Nephron progenitor cell (in vitro differentiated cells): ENCODE data around the gene RPGR.

Experiments used
- DNase-seq: peaks from one replicate; pipeline ENCODE4 v3.0.0; 2021
- H3K27ac Mint-ChIP-seq: 2 replicates; pipeline ENCODE4 v1.8.0; 2021; ENCODE audit warnings: mild to moderate bottlenecking, moderate library complexity, mixed read lengths
- H3K27me3 Mint-ChIP-seq: 2 replicates; pipeline ENCODE4 v1.8.0; 2021; ENCODE audit warnings: mild to moderate bottlenecking, low read depth, mixed read lengths; ENCODE audit not compliant: poor library complexity
- H3K36me3 Mint-ChIP-seq: 2 replicates; pipeline ENCODE4 v1.8.0; 2021; ENCODE audit warnings: low read depth, mixed read lengths
- H3K4me1 Mint-ChIP-seq: 2 replicates; pipeline ENCODE4 v1.8.0; 2021; ENCODE audit warnings: mixed read lengths
- H3K4me3 Mint-ChIP-seq: 2 replicates; pipeline ENCODE4 v1.8.0; 2021; ENCODE audit warnings: mild to moderate bottlenecking, moderate library complexity, mixed read lengths
- H3K9me3 Mint-ChIP-seq: 2 replicates; pipeline ENCODE4 v1.8.0; 2021; ENCODE audit warnings: mild to moderate bottlenecking, moderate library complexity, mixed read lengths
- CTCF ChIP-seq: fragments of 200-600 bp; sonication (generic); IDR thresholded peaks from 2 replicates; pipeline ENCODE4 v1.5.0; 2021; ENCODE audit warnings: antibody characterized with exemption

RPGR gene

GRCh38 chrX:38318606-38319005 lies 8.7 kb downstream of the RPGR start:
- no peak overlapping the region for H3K4me3 Mint-ChIP-seq
- no peak overlapping the region for H3K27ac Mint-ChIP-seq
- no peak for DNase-seq
- peaks cover 5% of the 10 kb centered on the region for H3K27me3 Mint-ChIP-seq
- H3K9me3 Mint-ChIP-seq: peaks cover 13% of the 10 kb centered on the region
- peaks cover 9% of the 10 kb centered on the region for H3K36me3 Mint-ChIP-seq
- TF ChIP-seq CTCF: no peak
- no peaks in the 10 kb centered on the region for H3K4me1 Mint-ChIP-seq

GRCh38 chrX:38318196-38318595 lies 9.1 kb downstream of the RPGR start:
- peaks cover 9% of the 10 kb centered on the region for H3K36me3 Mint-ChIP-seq
- H3K4me3 Mint-ChIP-seq: no peak overlapping the region
- no peak overlapping the region for H3K27ac Mint-ChIP-seq
- H3K27me3 Mint-ChIP-seq: peaks cover 5% of the 10 kb centered on the region
- no peak for DNase-seq
- peaks cover 11% of the 10 kb centered on the region for H3K9me3 Mint-ChIP-seq
- no peaks in the 10 kb centered on the region for H3K4me1 Mint-ChIP-seq
- no peak for TF ChIP-seq CTCF

- H3K4me3 Mint-ChIP-seq: no peak overlapping the region
- no peak for DNase-seq
- no peaks in the 10 kb centered on the region for H3K4me1 Mint-ChIP-seq
- no peak overlapping the region for H3K27ac Mint-ChIP-seq
- peaks cover 11% of the 10 kb centered on the region for H3K36me3 Mint-ChIP-seq
- peaks cover 5% of the 10 kb centered on the region for H3K27me3 Mint-ChIP-seq
- no peak for TF ChIP-seq CTCF
- peaks cover 11% of the 10 kb centered on the region for H3K9me3 Mint-ChIP-seq
These were observed 12.1 kb downstream of the RPGR start for GRCh38 chrX:38315186-38315585.

- no peak for DNase-seq
- Mint-ChIP-seq H3K4me1 (no peaks in the 10 kb centered on the region), H3K9me3 (peaks cover 10% of the 10 kb centered on the region), H3K27ac (no peak overlapping the region), H3K4me3 (no peak overlapping the region), H3K27me3 (peaks cover 5% of the 10 kb centered on the region), H3K36me3 (peaks cover 14% of the 10 kb centered on the region)
- no peak for TF ChIP-seq CTCF
These were observed 14.1 kb downstream of the RPGR start for GRCh38 chrX:38313190-38313589.

GRCh38 chrX:38312436-38312835 lies 14.9 kb downstream of the RPGR start:
- TF ChIP-seq CTCF: no peak
- Mint-ChIP-seq H3K4me1 (no peaks in the 10 kb centered on the region), H3K4me3 (no peak overlapping the region), H3K27ac (no peak overlapping the region), H3K36me3 (peaks cover 14% of the 10 kb centered on the region), H3K27me3 (peaks cover 5% of the 10 kb centered on the region), H3K9me3 (peaks cover 10% of the 10 kb centered on the region)
- no peak for DNase-seq

GRCh38 chrX:38311743-38312142 lies 15.6 kb downstream of the RPGR start:
- no peak overlapping the region for H3K4me3 Mint-ChIP-seq
- peaks cover 5% of the 10 kb centered on the region for H3K27me3 Mint-ChIP-seq
- peaks cover 10% of the 10 kb centered on the region for H3K9me3 Mint-ChIP-seq
- H3K27ac Mint-ChIP-seq: no peak overlapping the region
- TF ChIP-seq CTCF: no peak
- H3K4me1 Mint-ChIP-seq: no peaks in the 10 kb centered on the region
- DNase-seq: no peak
- peaks cover 14% of the 10 kb centered on the region for H3K36me3 Mint-ChIP-seq
